GM23248 (cell line): ENCODE measurements around the gene CRB2. TPM values are rescaled to one million over a fixed set of nuclear protein-coding genes. Genes with fewer than 3 reads are reported as not detected.
"Not testable (repeated sequence)": the region's sequence is repeated elsewhere in the genome, so short reads cannot be mapped to it uniquely, and the experiment has no call there.

Experiments used
- DNase-seq: peaks from one replicate; pipeline ENCODE4 v3.0.0-alpha.2; 2015
- H2AFZ ChIP-seq: fragments of 200-600 bp; sonication (generic); 2 replicates; pipeline ENCODE4 v1.6.1; 2016; ENCODE audit warnings: antibody characterized with exemption
- H3F3A ChIP-seq: fragments of 200-600 bp; sonication (generic); 2 replicates; pipeline ENCODE4 v1.6.1; 2016; ENCODE audit warnings: mild to moderate bottlenecking, antibody characterized with exemption, mixed run types; ENCODE audit not compliant: insufficient read depth
- H3K27ac ChIP-seq: fragments of 200-600 bp; sonication (generic); 2 replicates; pipeline ENCODE4 v1.5.1; 2016; ENCODE audit warnings: mild to moderate bottlenecking
- H3K27me3 ChIP-seq: fragments of 200-600 bp; sonication (generic); replicated peaks from 2 replicates; pipeline ENCODE4 v1.6.1; 2016; ENCODE audit warnings: mild to moderate bottlenecking; ENCODE audit not compliant: insufficient read depth
- H3K36me3 ChIP-seq: fragments of 200-600 bp; sonication (generic); 2 replicates; pipeline ENCODE4 v1.6.1; 2016; ENCODE audit warnings: low read depth, mild to moderate bottlenecking
- H3K4me1 ChIP-seq: fragments of 200-600 bp; sonication (generic); 2 replicates; pipeline ENCODE4 v1.6.1; 2016; ENCODE audit warnings: mild to moderate bottlenecking; ENCODE audit not compliant: insufficient read depth
- H3K4me2 ChIP-seq: fragments of 200-600 bp; sonication (generic); one replicate; pipeline ENCODE4 v1.6.1; 2016; ENCODE audit warnings: mild to moderate bottlenecking; ENCODE audit not compliant: unreplicated experiment
- H3K4me3 ChIP-seq: fragments of 200-600 bp; sonication (generic); 2 replicates; pipeline ENCODE4 v1.5.1; 2016; ENCODE audit warnings: mild to moderate bottlenecking
- H3K79me2 ChIP-seq: fragments of 200-600 bp; sonication (generic); 2 replicates; pipeline ENCODE4 v1.6.1; 2016; ENCODE audit warnings: mild to moderate bottlenecking; ENCODE audit not compliant: insufficient read depth
- H3K9ac ChIP-seq: fragments of 200-600 bp; sonication (generic); 2 replicates; pipeline ENCODE4 v1.6.1; 2016; ENCODE audit warnings: mild to moderate bottlenecking
- H3K9me2 ChIP-seq: fragments of 200-600 bp; sonication (generic); 2 replicates; pipeline ENCODE4 v1.6.1; 2016; ENCODE audit warnings: mixed run types, mild to moderate bottlenecking, moderate library complexity; ENCODE audit not compliant: insufficient read depth
- H3K9me3 ChIP-seq: fragments of 200-600 bp; sonication (generic); one replicate; pipeline ENCODE4 v1.6.1; 2017; ENCODE audit warnings: low read depth
- H4K20me1 ChIP-seq: fragments of 200-600 bp; sonication (generic); 2 replicates; pipeline ENCODE4 v1.6.0; 2016; ENCODE audit not compliant: insufficient read depth
- EZH2 ChIP-seq: fragments of 200-600 bp; sonication (generic); IDR thresholded peaks from 2 replicates; pipeline ENCODE4 v1.6.1; 2018; ENCODE audit warnings: antibody characterized with exemption, mild to moderate bottlenecking; ENCODE audit not compliant: insufficient read depth, poor library complexity, severe bottlenecking
- EZH2phosphoT487 ChIP-seq: fragments of 200-600 bp; sonication (generic); IDR thresholded peaks from 2 replicates; pipeline ENCODE4 v1.6.1; 2018; ENCODE audit warnings: antibody characterized with exemption, moderate library complexity, mild to moderate bottlenecking, low read depth; ENCODE audit not compliant: insufficient read depth
- WGBS, 2 experiments: methylation state at CpG; one replicate each; pipeline ENCODE4 v1.1.6; 2015 to 2017; ENCODE audit warnings: low lambda C conversion rate in 2 of 2, low coverage in 1 of 2; ENCODE audit errors: missing lambda C conversion rate in 2 of 2; 5-methylcytosine and 5-hydroxymethylcytosine counted together
- in situ Hi-C: fragments of 300-500 bp; cut with MboI; formaldehyde crosslinking; loops from 2 replicates; pipeline ENCODE4 v1.15.0; 2020
- polyA plus RNA-seq: library from polyadenylated mRNA; unstranded; fragments of >200 nt; fragmentation: Nextera tagmentation; extraction: Ambion mirVana; gene quantifications from 2 replicates; pipeline ENCODE4 v1.2.1, GENCODE V29; 2016
- total RNA-seq: library from RNA; depleted of rRNA; stranded (reverse); fragments of >200 nt; shearing (Covaris generic); gene quantifications from 2 replicates; pipeline ENCODE4 v1.2.3, GENCODE V29; 2014

The CRB2 gene
- total and polyA plus RNA-seq, 2 experiments from 2014 or later, result not detected

DNA sequence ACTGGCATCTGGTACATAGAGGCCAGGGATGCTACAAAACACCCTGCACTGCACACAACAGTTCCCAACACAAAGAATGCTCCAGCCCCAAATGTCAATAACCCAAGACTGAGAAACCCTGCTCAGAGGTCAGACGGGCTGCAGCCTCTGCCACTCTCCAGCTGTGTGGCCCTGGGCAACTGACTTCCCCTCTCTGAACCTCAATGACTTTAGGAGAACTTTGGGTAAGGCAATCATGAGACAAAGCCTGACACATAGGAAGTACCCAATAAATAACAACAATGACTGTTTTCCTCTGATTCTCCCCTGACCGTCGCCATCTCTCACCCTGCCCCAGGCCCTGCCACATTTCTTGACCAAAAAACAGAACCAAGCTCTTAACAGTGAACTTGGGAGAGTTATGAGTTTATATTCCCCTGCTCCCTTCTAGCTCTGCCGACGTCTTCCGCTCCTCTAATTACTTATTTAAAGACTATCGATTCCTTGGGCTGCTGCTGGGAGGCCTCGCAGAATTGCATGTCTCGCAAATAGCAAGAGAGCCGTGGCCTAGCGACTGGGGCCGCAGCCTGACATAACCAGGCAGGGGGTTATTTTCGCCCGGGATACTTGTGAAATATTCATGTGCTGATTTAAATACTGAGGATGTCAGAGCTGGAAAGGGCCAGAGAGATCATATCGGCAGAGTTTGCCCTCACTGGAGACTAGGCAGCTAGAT is 24.5 kb upstream of the CRB2 start:
- Histone ChIP-seq H2AFZ (no peak overlapping the region), H3K36me3 (no peaks in the 10 kb centered on the region), H3F3A (peaks cover 18% of the 10 kb centered on the region; the same call in 1 of the 2 replicates), H3K27ac (no peak overlapping the region), H3K79me2 (no peaks in the 10 kb centered on the region), H3K27me3 (no peaks in the 10 kb centered on the region), H3K4me3 (no peak overlapping the region), H4K20me1 (no peaks in the 10 kb centered on the region), H3K4me1 (peaks cover 19% of the 10 kb centered on the region), H3K9ac (no peak overlapping the region), H3K9me2 (no peaks in the 10 kb centered on the region), H3K4me2 (no peak overlapping the region), H3K9me3 (no peaks in the 10 kb centered on the region)
- DNase-seq, result no peak
- in situ Hi-C loops, result no loop called here
- WGBS, 2 experiments, result 90 to 93% methylated on average over 15 of the region's 15 CpGs
- TF ChIP-seq EZH2phosphoT487 (no peak), EZH2 (no peak)

GRCh38 chr9:123333058-123333669 is 22.8 kb upstream of the CRB2 start:
- H3K9me2 ChIP-seq, H3K9ac ChIP-seq, H3K79me2 ChIP-seq, H3K36me3 ChIP-seq, H3K27me3 ChIP-seq, in situ Hi-C loops, H3K4me3 ChIP-seq, H4K20me1 ChIP-seq, H3K9me3 ChIP-seq, H2AFZ ChIP-seq, H3K4me2 ChIP-seq: not testable (repeated sequence)
- DNase-seq, result peak; percentile 96
- peaks cover 18% of the 10 kb centered on the region; the same call in 1 of the 2 replicates for H3F3A ChIP-seq
- peaks cover 19% of the 10 kb centered on the region for H3K4me1 ChIP-seq
- H3K27ac ChIP-seq, result peak overlapping the region; percentile 20; the same call in 1 of the 2 replicates
- WGBS, 2 experiments, result 18 to 20% methylated on average over 8 of the region's 8 CpGs

- in situ Hi-C loops, result no loop called here
These were observed 21.4 kb upstream of the CRB2 start for GRCh38 chr9:123334639-123335038.

GRCh38 chr9:123335193-123335985 is 20.6 kb upstream of the CRB2 start:
- no peaks in the 10 kb centered on the region for H3K79me2 ChIP-seq
- no peaks in the 10 kb centered on the region for H3K36me3 ChIP-seq
- no peaks in the 10 kb centered on the region for H3K9me2 ChIP-seq
- DNase-seq, result peak; percentile 93
- H3K4me2 ChIP-seq, result peak overlapping the region; percentile 56
- H3K9me3 ChIP-seq, result no peaks in the 10 kb centered on the region
- WGBS, 2 experiments, result 14 to 18% methylated on average over 9 of the region's 9 CpGs
- H4K20me1 ChIP-seq, result no peaks in the 10 kb centered on the region
- H3K27ac ChIP-seq, result peak overlapping the region; percentile 33; the same call in 1 of the 2 replicates
- in situ Hi-C loops, result no loop called here
- peak overlapping the region; percentile 41; the same call in 1 of the 2 replicates for H3K9ac ChIP-seq
- H3K4me3 ChIP-seq, result peak overlapping the region; percentile 45; the same call in 1 of the 2 replicates
- H3K27me3 ChIP-seq, result no peaks in the 10 kb centered on the region
- no peak for TF ChIP-seq EZH2
- no peak for TF ChIP-seq EZH2phosphoT487
- H3F3A ChIP-seq, result peaks cover 18% of the 10 kb centered on the region; the same call in 1 of the 2 replicates
- peaks cover 19% of the 10 kb centered on the region for H3K4me1 ChIP-seq
- peak overlapping the region; percentile 57; the same call in 1 of the 2 replicates for H2AFZ ChIP-seq

More at GRCh38 chr9:123334639-123335038, 21.4 kb upstream of the CRB2 start:
- Histone ChIP-seq H3K27me3 (no peaks in the 10 kb centered on the region), H3K4me1 (peaks cover 19% of the 10 kb centered on the region), H4K20me1 (no peaks in the 10 kb centered on the region), H2AFZ (no peak overlapping the region), H3K9me2 (no peaks in the 10 kb centered on the region), H3F3A (peaks cover 18% of the 10 kb centered on the region; the same call in 1 of the 2 replicates), H3K9me3 (no peaks in the 10 kb centered on the region), H3K9ac (no peak overlapping the region), H3K4me3 (no peak overlapping the region), H3K4me2 (no peak overlapping the region), H3K36me3 (no peaks in the 10 kb centered on the region), H3K27ac (no peak overlapping the region), H3K79me2 (no peaks in the 10 kb centered on the region)
- TF ChIP-seq EZH2phosphoT487, result no peak
- no peak for TF ChIP-seq EZH2
- WGBS, 2 experiments, result 91 to 92% methylated on average over 3 of the region's 3 CpGs
- no peak for DNase-seq
